Suprapubic skin (tissue), 4 donors: ENCODE data around the gene FSTL3.

ENCODE experiments used
- CTCF ChIP-seq, 2 donors: fragments of 200-600 bp in 1 of 2; fragments of 450-650 bp in 1 of 2; sonication (generic) in 1 of 2; IDR thresholded peaks; one replicate each; pipeline ENCODE4 v1.5.1; 2016 to 2019; ENCODE audit warnings: antibody characterized with exemption in 2 of 2, mild to moderate bottlenecking in 1 of 2, moderate library complexity in 1 of 2
- EP300 ChIP-seq: sonication (generic); formaldehyde crosslinking; IDR thresholded peaks from one replicate; pipeline ENCODE4 v1.6.1; 2017; ENCODE audit warnings: antibody characterized with exemption
- POLR2A ChIP-seq, 2 donors: fragments of 450-650 bp; IDR thresholded peaks; one replicate each; pipeline ENCODE4 v1.6.1; 2017; ENCODE audit warnings: antibody characterized with exemption in 2 of 2, mild to moderate bottlenecking in 2 of 2, moderate library complexity in 2 of 2
- POLR2AphosphoS5 ChIP-seq, 3 donors: sonication (generic); formaldehyde crosslinking; IDR thresholded peaks; one replicate each; pipeline ENCODE4 v1.6.1; 2017; ENCODE audit warnings: antibody characterized with exemption in 3 of 3

- TF ChIP-seq POLR2A (IDR thresholded peaks at IDR 0.05), result no peak
- no peak for TF ChIP-seq CTCF (IDR thresholded peaks at IDR 0.05)
- TF ChIP-seq POLR2AphosphoS5 (IDR thresholded peaks at IDR 0.05), result no peak
- TF ChIP-seq EP300, result no peak
Measured at GRCh38 chr19:704447-704741, 28.2 kb downstream of the FSTL3 start.
